ENCODE results near the gene AFDN. TPM values are rescaled to one million over a fixed set of nuclear protein-coding genes. Genes with fewer than 3 reads are reported as not detected.

AFDN gene
- total and polyA plus RNA-seq, 10 of the 15 experiments (the other 5 are each of a cell fraction or from before 2014, with no cell fraction given): 5.7 to 68.2 (median 45.1) TPM

DNA sequence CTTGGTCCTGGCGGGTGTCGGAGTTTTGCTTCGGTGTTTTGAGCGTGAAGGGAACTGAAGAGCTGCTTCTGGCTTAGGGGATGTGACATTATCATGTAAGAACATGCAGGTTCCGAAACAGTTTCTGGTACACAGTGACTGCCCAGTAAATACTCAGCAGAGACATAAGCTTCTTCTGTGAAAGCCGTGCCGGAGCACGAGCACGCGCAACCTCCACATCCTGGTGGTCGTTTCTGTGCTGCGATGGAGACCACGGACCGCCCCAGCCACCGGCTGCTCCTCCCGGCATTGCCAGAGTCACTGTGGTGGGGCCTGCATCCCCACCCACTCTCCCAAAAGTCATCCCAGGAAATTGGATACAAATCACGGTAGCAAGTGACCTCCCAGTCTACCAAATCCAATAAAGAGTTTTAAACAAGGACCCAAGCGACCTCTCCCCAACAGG lies 189.5 kb downstream of the AFDN start:
- H3K4me3 ChIP-seq: no peak overlapping the region
- no peak overlapping the region for H3K9ac ChIP-seq (ENCODE audit: control insufficient read depth, insufficient read depth, low read length)
- no peaks in the 10 kb centered on the region for H3K27me3 ChIP-seq (replicated peaks in 1 of 2; ENCODE audit: control insufficient read depth in 2 of 2, insufficient read depth in 2 of 2, low read length in 1 of 2)
- in situ Hi-C loops (cut with MboI) (no loop called here), intact Hi-C loops (cut with micrococcal nuclease; ENCODE audit: unreplicated experiment) (no loop called here)
- ChIA-PET CTCF (no interaction called here), POLR2A (no interaction called here), SMC1A (ENCODE audit: uncharacterized antibody, unreplicated experiment) (no interaction called here), RAD21 (ENCODE audit: unreplicated experiment) (no interaction called here)
- no peak for TF ChIP-seq BCL3 (IDR thresholded peaks at IDR 0.05; ENCODE audit: borderline replicate concordance, insufficient read depth, low read depth, low read length, poor library complexity, severe bottlenecking)
- TF ChIP-seq KAT2A (conservative IDR thresholded peaks at IDR 0.05; ENCODE audit: control insufficient read depth, low read depth, low read length): no peak
- no peak for TF ChIP-seq SRF (IDR thresholded peaks at IDR 0.05; ENCODE audit: low read depth in 2 of 2, low read length in 2 of 2)
- no peak for TF ChIP-seq TBL1XR1 (IDR thresholded peaks at IDR 0.05; ENCODE audit: low read depth, low read length)
- DNase-seq (ENCODE audit: low read depth, low spot score) (no peak), FAIRE-seq (no peak), ATAC-seq (no peak)
- no peaks in the 10 kb centered on the region for H3K4me1 ChIP-seq (ENCODE audit: control insufficient read depth, insufficient read depth, low read length)
- H2AFZ ChIP-seq (ENCODE audit: control insufficient read depth, low read depth, low read length): no peak overlapping the region
- no peaks in the 10 kb centered on the region for H3K79me2 ChIP-seq (ENCODE audit: control insufficient read depth, insufficient read depth, low read length)
- 65% methylated on average over 18 of the region's 18 CpGs for WGBS (ENCODE audit: insufficient coverage, insufficient replicate concordance, low lambda C conversion rate, missing lambda C conversion rate)
- no peaks in the 10 kb centered on the region for H3K36me3 ChIP-seq (ENCODE audit: control insufficient read depth in 2 of 2, insufficient read depth in 2 of 2, low read length in 1 of 2)
- H3K27ac ChIP-seq (ENCODE audit: control insufficient read depth, insufficient read depth): no peak overlapping the region
- no peak overlapping the region for H3K4me2 ChIP-seq (ENCODE audit: control insufficient read depth, insufficient read depth)
- peaks cover 1% of the 10 kb centered on the region; the same call in 2 of the 3 replicates for H3K9me3 ChIP-seq (replicated peaks; ENCODE audit: control insufficient read depth, insufficient read depth, low read length)
- no peaks in the 10 kb centered on the region for H4K20me1 ChIP-seq (ENCODE audit: control insufficient read depth, insufficient read depth)
- BruUV-seq (replicated peaks): no TSS peak

DNA sequence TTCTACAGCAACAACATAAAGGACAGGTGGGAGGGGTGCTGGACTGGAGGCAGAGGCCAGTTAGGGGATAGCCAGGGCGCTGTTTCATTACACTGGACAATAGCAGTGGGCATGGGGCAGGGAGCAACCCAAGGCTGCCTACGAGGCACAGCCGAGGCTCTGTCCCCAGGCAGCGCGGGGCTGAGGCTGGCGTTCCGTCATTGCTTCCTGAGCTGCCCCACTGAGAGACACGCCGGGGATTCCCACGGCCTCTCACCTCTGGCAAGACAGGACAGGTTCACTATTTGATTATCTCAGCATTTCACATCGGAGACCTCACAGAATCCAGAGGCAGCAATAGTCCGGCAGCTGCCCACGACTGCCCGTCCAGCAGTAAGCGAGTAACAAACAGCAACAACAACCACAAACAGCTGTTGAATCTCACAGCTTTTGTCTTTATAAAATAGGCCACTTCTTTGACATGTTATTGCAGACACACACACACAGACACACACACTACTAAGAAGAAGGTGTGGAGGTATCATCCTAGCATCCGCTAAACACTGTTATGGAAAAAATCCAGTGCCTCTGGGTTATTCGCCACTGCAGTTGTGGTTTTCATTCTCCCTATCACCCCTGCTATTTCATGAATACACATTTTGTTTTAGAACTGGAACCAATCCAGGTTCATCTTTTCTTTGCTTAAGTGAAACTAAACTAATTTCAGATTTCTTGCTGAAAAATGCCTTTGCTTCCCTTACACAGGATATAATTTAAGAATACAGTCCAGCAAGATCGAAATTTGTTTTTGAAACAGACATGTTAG lies 190.2 kb downstream of the AFDN start:
- no peaks in the 10 kb centered on the region for H3K36me3 ChIP-seq (ENCODE audit: control insufficient read depth in 2 of 2, insufficient read depth in 2 of 2, low read length in 1 of 2)
- ChIA-PET SMC1A (ENCODE audit: uncharacterized antibody, unreplicated experiment) (no interaction called here), CTCF (no interaction called here), RAD21 (ENCODE audit: unreplicated experiment) (no interaction called here), POLR2A (no interaction called here)
- FAIRE-seq (no peak), ATAC-seq (no peak), DNase-seq (ENCODE audit: low read depth, low spot score) (no peak)
- TF ChIP-seq RELA (IDR thresholded peaks at IDR 0.05; ENCODE audit: borderline replicate concordance, partially characterized antibody) (no peak), CHD1 (IDR thresholded peaks at IDR 0.05; ENCODE audit: low read depth, low read length) (no peak), TCF3 (IDR thresholded peaks at IDR 0.05; ENCODE audit: borderline replicate concordance, insufficient read depth, low read depth, low read length) (no peak), EZH2 (IDR thresholded peaks at IDR 0.05; ENCODE audit: borderline replicate concordance, control insufficient read depth, low read depth, low read length) (no peak), SPI1 (IDR thresholded peaks at IDR 0.05; ENCODE audit: borderline replicate concordance, insufficient read depth, low read depth, low read length) (no peak), IKZF2 (IDR thresholded peaks at IDR 0.05) (no peak), NFYA (IDR thresholded peaks at IDR 0.05; ENCODE audit: borderline replicate concordance, low read depth, low read length) (no peak)
- no peaks in the 10 kb centered on the region for H4K20me1 ChIP-seq (ENCODE audit: control insufficient read depth, insufficient read depth)
- no peaks in the 10 kb centered on the region for H3K27me3 ChIP-seq (replicated peaks in 1 of 2; ENCODE audit: control insufficient read depth in 2 of 2, insufficient read depth in 2 of 2, low read length in 1 of 2)
- no peak overlapping the region for H2AFZ ChIP-seq (ENCODE audit: control insufficient read depth, low read depth, low read length)
- no peaks in the 10 kb centered on the region for H3K79me2 ChIP-seq (ENCODE audit: control insufficient read depth, insufficient read depth, low read length)
- in situ Hi-C loops (cut with MboI): no loop called here
- 45% methylated on average over 18 of the region's 18 CpGs for WGBS (ENCODE audit: insufficient coverage, insufficient replicate concordance, low lambda C conversion rate, missing lambda C conversion rate)
- no peak overlapping the region for H3K4me2 ChIP-seq (ENCODE audit: control insufficient read depth, insufficient read depth)
- peaks cover 1% of the 10 kb centered on the region; the same call in 2 of the 3 replicates for H3K9me3 ChIP-seq (replicated peaks; ENCODE audit: control insufficient read depth, insufficient read depth, low read length)
- no peak overlapping the region for H3K27ac ChIP-seq (ENCODE audit: control insufficient read depth, insufficient read depth)
- H3K9ac ChIP-seq (ENCODE audit: control insufficient read depth, insufficient read depth, low read length): no peak overlapping the region
- H3K4me3 ChIP-seq: no peak overlapping the region
- no TSS peak for BruUV-seq (replicated peaks)
- intact Hi-C loops (cut with micrococcal nuclease; ENCODE audit: unreplicated experiment): no loop called here
- no peaks in the 10 kb centered on the region for H3K4me1 ChIP-seq (ENCODE audit: control insufficient read depth, insufficient read depth, low read length)

Measured in GM12878 (cell line).